ENCODE measurements around the gene RTEL1.

The RTEL1 gene

GRCh38 chr20:63686094-63686491, 28.0 kb downstream of the RTEL1 start:
- Histone ChIP-seq H3K18ac (ENCODE audit: low read length) (no peak overlapping the region), H3K79me1 (ENCODE audit: low read length) (no peaks in the 10 kb centered on the region), H4K5ac (ENCODE audit: low read length) (no peak overlapping the region), H2BK5ac (ENCODE audit: low read length) (no peak overlapping the region), H3K36me3 (ENCODE audit: control insufficient read depth, insufficient read depth, low read length) (no peaks in the 10 kb centered on the region), H3K4me3 (ENCODE audit: low read length) (no peak overlapping the region), H2AK5ac (ENCODE audit: low read length) (no peak overlapping the region), H3K56ac (ENCODE audit: low read length) (no peak overlapping the region), H4K8ac (ENCODE audit: low read depth, low read length) (no peak overlapping the region), H3K4ac (ENCODE audit: low read depth, low read length) (no peak overlapping the region), H3K27me3 (ENCODE audit: insufficient read depth, low read length, poor library complexity) (no peaks in the 10 kb centered on the region), H3K79me2 (ENCODE audit: control insufficient read depth, insufficient read depth, low read length) (no peaks in the 10 kb centered on the region), H3K27ac (ENCODE audit: low read depth, low read length) (no peak overlapping the region), H2BK120ac (ENCODE audit: low read depth, low read length) (no peak overlapping the region), H3K4me1 (ENCODE audit: control insufficient read depth, low read depth, low read length) (no peaks in the 10 kb centered on the region), H3K23ac (ENCODE audit: low read length) (no peak overlapping the region), H3K4me2 (ENCODE audit: low read length) (no peak overlapping the region), H2BK15ac (replicated peaks; ENCODE audit: low read depth) (no peak overlapping the region), H3K9ac (ENCODE audit: low read length) (no peak overlapping the region)
- WGBS (ENCODE audit: extremely low coverage, insufficient coverage, low lambda C conversion rate): no CpG with 5 or more reads among the region's 24 CpGs
- DNase-seq: no peak

DNA sequence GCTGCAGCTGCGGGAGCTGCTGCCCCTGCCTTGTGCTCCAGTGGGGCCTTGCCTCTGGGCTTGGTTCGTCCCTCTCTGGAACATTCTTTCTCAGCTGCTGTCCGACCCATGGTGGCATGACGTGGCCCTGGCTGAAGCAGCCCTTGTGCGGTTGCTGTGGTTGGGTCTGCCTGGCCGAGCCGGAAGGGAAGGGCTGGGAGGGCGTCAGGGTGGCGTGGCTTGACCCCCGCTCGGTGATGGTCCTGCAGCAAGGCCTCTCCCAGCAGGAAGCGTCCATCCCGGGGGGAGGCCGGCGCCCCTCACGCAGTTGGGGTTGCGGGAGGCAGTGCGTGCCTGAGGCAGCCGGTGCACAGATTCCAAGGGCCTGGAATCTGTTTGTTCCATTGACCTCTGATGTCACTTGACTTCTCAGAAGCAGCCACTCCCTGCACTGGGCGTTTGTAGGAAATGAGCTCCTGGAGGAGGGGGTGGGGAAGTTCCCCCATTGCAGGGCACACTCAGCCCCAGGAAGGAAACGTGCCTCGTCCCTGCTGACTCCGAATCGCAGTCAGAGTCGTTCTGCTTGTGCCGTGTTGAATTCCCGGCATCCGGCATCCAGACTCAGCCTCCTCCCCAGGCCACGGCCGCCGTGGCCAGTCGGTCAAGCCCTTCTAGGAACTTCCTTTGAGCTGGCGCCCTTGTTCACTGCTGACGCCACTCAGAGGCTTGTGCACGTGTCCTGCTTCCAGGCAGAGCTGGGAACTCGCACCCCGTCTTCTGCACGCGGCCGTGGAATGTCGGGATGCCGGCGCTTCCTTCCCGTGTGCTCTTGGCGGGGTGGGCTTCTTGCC, 28.6 kb downstream of the RTEL1 start:
- Histone ChIP-seq H3K79me2 (ENCODE audit: control insufficient read depth, insufficient read depth, low read length) (no peaks in the 10 kb centered on the region), H3K9ac (ENCODE audit: low read length) (no peak overlapping the region), H3K27ac (ENCODE audit: low read depth, low read length) (no peak overlapping the region), H3K4me1 (ENCODE audit: control insufficient read depth, low read depth, low read length) (no peaks in the 10 kb centered on the region), H3K36me3 (ENCODE audit: control insufficient read depth, insufficient read depth, low read length) (no peaks in the 10 kb centered on the region), H3K23ac (ENCODE audit: low read length) (no peak overlapping the region), H3K4me2 (ENCODE audit: low read length) (no peak overlapping the region), H3K56ac (ENCODE audit: low read length) (no peak overlapping the region), H4K8ac (ENCODE audit: low read depth, low read length) (no peak overlapping the region), H3K4me3 (ENCODE audit: low read length) (no peak overlapping the region), H2BK5ac (ENCODE audit: low read length) (no peak overlapping the region), H4K5ac (ENCODE audit: low read length) (no peak overlapping the region), H2BK120ac (ENCODE audit: low read depth, low read length) (no peak overlapping the region), H3K27me3 (ENCODE audit: insufficient read depth, low read length, poor library complexity) (no peaks in the 10 kb centered on the region), H2BK15ac (replicated peaks; ENCODE audit: low read depth) (no peak overlapping the region), H3K18ac (ENCODE audit: low read length) (no peak overlapping the region), H3K79me1 (ENCODE audit: low read length) (no peaks in the 10 kb centered on the region), H2AK5ac (ENCODE audit: low read length) (no peak overlapping the region), H3K4ac (ENCODE audit: low read depth, low read length) (no peak overlapping the region)
- no peak for DNase-seq
- WGBS (ENCODE audit: extremely low coverage, insufficient coverage, low lambda C conversion rate): no CpG with 5 or more reads among the region's 45 CpGs

- no peak for DNase-seq
- H4K8ac ChIP-seq (ENCODE audit: low read depth, low read length): no peak overlapping the region
- no peaks in the 10 kb centered on the region for H3K36me3 ChIP-seq (ENCODE audit: control insufficient read depth, insufficient read depth, low read length)
- no peak overlapping the region for H3K4ac ChIP-seq (ENCODE audit: low read depth, low read length)
- no peak overlapping the region for H2AK5ac ChIP-seq (ENCODE audit: low read length)
- no CpG with 5 or more reads among the region's 29 CpGs for WGBS (ENCODE audit: extremely low coverage, insufficient coverage, low lambda C conversion rate)
- no peak overlapping the region for H2BK5ac ChIP-seq (ENCODE audit: low read length)
- no peaks in the 10 kb centered on the region for H3K79me2 ChIP-seq (ENCODE audit: control insufficient read depth, insufficient read depth, low read length)
- no peak overlapping the region for H3K56ac ChIP-seq (ENCODE audit: low read length)
- no peak overlapping the region for H4K5ac ChIP-seq (ENCODE audit: low read length)
- no peak overlapping the region for H3K4me3 ChIP-seq (ENCODE audit: low read length)
- no peaks in the 10 kb centered on the region for H3K79me1 ChIP-seq (ENCODE audit: low read length)
- H3K23ac ChIP-seq (ENCODE audit: low read length): no peak overlapping the region
- H3K18ac ChIP-seq (ENCODE audit: low read length): no peak overlapping the region
- no peaks in the 10 kb centered on the region for H3K4me1 ChIP-seq (ENCODE audit: control insufficient read depth, low read depth, low read length)
- no peak overlapping the region for H2BK15ac ChIP-seq (replicated peaks; ENCODE audit: low read depth)
- H2BK120ac ChIP-seq (ENCODE audit: low read depth, low read length): no peak overlapping the region
- no peak overlapping the region for H3K9ac ChIP-seq (ENCODE audit: low read length)
- no peak overlapping the region for H3K4me2 ChIP-seq (ENCODE audit: low read length)
- H3K27me3 ChIP-seq (ENCODE audit: insufficient read depth, low read length, poor library complexity): no peaks in the 10 kb centered on the region
- H3K27ac ChIP-seq (ENCODE audit: low read depth, low read length): no peak overlapping the region
Measured at GRCh38 chr20:63687419-63688178, 29.5 kb downstream of the RTEL1 start.

GRCh38 chr20:63688228-63689045, 30.3 kb downstream of the RTEL1 start:
- Histone ChIP-seq H2BK5ac (ENCODE audit: low read length) (no peak overlapping the region), H2BK15ac (replicated peaks; ENCODE audit: low read depth) (no peak overlapping the region), H3K4me1 (ENCODE audit: control insufficient read depth, low read depth, low read length) (no peaks in the 10 kb centered on the region), H2AK5ac (ENCODE audit: low read length) (no peak overlapping the region), H4K8ac (ENCODE audit: low read depth, low read length) (no peak overlapping the region), H3K27ac (ENCODE audit: low read depth, low read length) (no peak overlapping the region), H2BK120ac (ENCODE audit: low read depth, low read length) (no peak overlapping the region), H3K4ac (ENCODE audit: low read depth, low read length) (no peak overlapping the region), H3K79me1 (ENCODE audit: low read length) (no peaks in the 10 kb centered on the region), H3K36me3 (ENCODE audit: control insufficient read depth, insufficient read depth, low read length) (no peaks in the 10 kb centered on the region), H4K5ac (ENCODE audit: low read length) (no peak overlapping the region), H3K4me2 (ENCODE audit: low read length) (no peak overlapping the region), H3K18ac (ENCODE audit: low read length) (no peak overlapping the region), H3K27me3 (ENCODE audit: insufficient read depth, low read length, poor library complexity) (no peaks in the 10 kb centered on the region), H3K4me3 (ENCODE audit: low read length) (no peak overlapping the region), H3K9ac (ENCODE audit: low read length) (no peak overlapping the region), H3K56ac (ENCODE audit: low read length) (no peak overlapping the region), H3K79me2 (ENCODE audit: control insufficient read depth, insufficient read depth, low read length) (no peaks in the 10 kb centered on the region), H3K23ac (ENCODE audit: low read length) (no peak overlapping the region)
- DNase-seq: no peak
- WGBS (ENCODE audit: extremely low coverage, insufficient coverage, low lambda C conversion rate): no CpG with 5 or more reads among the region's 31 CpGs

GRCh38 chr20:63689046-63690002, 31.2 kb downstream of the RTEL1 start:
- Histone ChIP-seq H3K27ac (ENCODE audit: low read depth, low read length) (no peak overlapping the region), H2BK15ac (replicated peaks; ENCODE audit: low read depth) (no peak overlapping the region), H3K4me1 (ENCODE audit: control insufficient read depth, low read depth, low read length) (no peaks in the 10 kb centered on the region), H3K36me3 (ENCODE audit: control insufficient read depth, insufficient read depth, low read length) (no peaks in the 10 kb centered on the region), H3K9ac (ENCODE audit: low read length) (no peak overlapping the region), H2BK5ac (ENCODE audit: low read length) (no peak overlapping the region), H3K4me3 (ENCODE audit: low read length) (no peak overlapping the region), H3K4ac (ENCODE audit: low read depth, low read length) (no peak overlapping the region), H3K23ac (ENCODE audit: low read length) (no peak overlapping the region), H4K8ac (ENCODE audit: low read depth, low read length) (no peak overlapping the region), H3K79me2 (ENCODE audit: control insufficient read depth, insufficient read depth, low read length) (no peaks in the 10 kb centered on the region), H2BK120ac (ENCODE audit: low read depth, low read length) (no peak overlapping the region), H3K18ac (ENCODE audit: low read length) (no peak overlapping the region), H3K4me2 (ENCODE audit: low read length) (no peak overlapping the region), H3K27me3 (ENCODE audit: insufficient read depth, low read length, poor library complexity) (no peaks in the 10 kb centered on the region), H2AK5ac (ENCODE audit: low read length) (no peak overlapping the region), H3K79me1 (ENCODE audit: low read length) (no peaks in the 10 kb centered on the region), H4K5ac (ENCODE audit: low read length) (no peak overlapping the region), H3K56ac (ENCODE audit: low read length) (no peak overlapping the region)
- WGBS (ENCODE audit: extremely low coverage, insufficient coverage, low lambda C conversion rate): no CpG with 5 or more reads among the region's 44 CpGs
- DNase-seq: no peak

Data from mesendoderm (in vitro differentiated cells).